SU-DHL-6 (cell line): ENCODE data around the gene FADS1.

ENCODE experiments used
- H2AFZ ChIP-seq: fragments of 200-600 bp; sonication (generic); 2 replicates; pipeline ENCODE4 v1.6.1; 2014; ENCODE audit warnings: low read depth, mild to moderate bottlenecking, moderate library complexity, mixed read lengths, antibody characterized with exemption, low read length; ENCODE audit not compliant: severe bottlenecking
- H3F3A ChIP-seq: fragments of 200-600 bp; shearing (Covaris generic); 2 replicates; pipeline ENCODE4 v1.6.0; 2016; ENCODE audit warnings: antibody characterized with exemption, mild to moderate bottlenecking; ENCODE audit not compliant: insufficient read depth
- H3K27ac ChIP-seq: fragments of 200-600 bp; sonication (generic); 2 replicates; pipeline ENCODE4 v1.5.1; 2016; ENCODE audit warnings: low read depth, mild to moderate bottlenecking, low read length, moderate library complexity, mixed read lengths
- H3K27me3 ChIP-seq: fragments of 200-600 bp; sonication (generic), shearing (Covaris generic); 2 replicates; pipeline ENCODE4 v1.6.0; 2014; ENCODE audit warnings: mild to moderate bottlenecking, low read length
- H3K36me3 ChIP-seq: fragments of 200-600 bp; sonication (generic); 2 replicates; pipeline ENCODE4 v1.6.1; 2014; ENCODE audit warnings: mild to moderate bottlenecking, low read length, mixed read lengths
- H3K4me2 ChIP-seq: fragments of 300-600, 200-600 bp; shearing (Covaris generic), sonication (generic); 2 replicates; pipeline ENCODE4 v1.6.0; 2014; ENCODE audit warnings: low read length, low read depth, mild to moderate bottlenecking; ENCODE audit not compliant: poor library complexity, severe bottlenecking
- H3K4me3 ChIP-seq: fragments of 200-600 bp; sonication (generic); 2 replicates; pipeline ENCODE4 v1.5.1; 2014; ENCODE audit warnings: antibody characterized with exemption, low read length, mild to moderate bottlenecking, mixed read lengths; ENCODE audit not compliant: insufficient read depth, poor library complexity, severe bottlenecking
- H3K79me2 ChIP-seq: fragments of 200-600 bp; sonication (generic); 2 replicates; pipeline ENCODE4 v1.6.1; 2014; ENCODE audit warnings: mild to moderate bottlenecking, low read length, moderate library complexity; ENCODE audit not compliant: insufficient read depth
- H3K9ac ChIP-seq: fragments of 200-600 bp; sonication (generic); 2 replicates; pipeline ENCODE4 v1.7.0; 2014; ENCODE audit warnings: mild to moderate bottlenecking, low read length
- H3K9me2 ChIP-seq: fragments of 200-600 bp; sonication (generic); replicated peaks from 2 replicates; pipeline ENCODE4 v1.6.1; 2014; ENCODE audit warnings: low read length; ENCODE audit not compliant: insufficient read depth
- H3K9me3 ChIP-seq: fragments of 200-600 bp; sonication (generic); 2 replicates; pipeline ENCODE4 v1.6.1; 2014; ENCODE audit warnings: low read length, mixed read lengths; ENCODE audit not compliant: insufficient read depth
- H4K20me1 ChIP-seq: fragments of 200-600 bp; sonication (generic); 2 replicates; pipeline ENCODE4 v1.6.1; 2014; ENCODE audit warnings: low read depth, mild to moderate bottlenecking, antibody characterized with exemption, low read length, moderate library complexity, mixed read lengths
- CTCF ChIP-seq: fragments of 200-600 bp; sonication (generic); IDR thresholded peaks from one replicate; pipeline ENCODE4 v1.5.1; 2017; ENCODE audit warnings: antibody characterized with exemption, mild to moderate bottlenecking, low read length, moderate library complexity; ENCODE audit not compliant: insufficient read depth, poor library complexity, severe bottlenecking
- EZH2phosphoT487 ChIP-seq: fragments of 200-600 bp; sonication (generic), shearing (Covaris generic); conservative IDR thresholded peaks from 2 replicates; pipeline ENCODE4 v1.6.1; 2018; ENCODE audit warnings: mild to moderate bottlenecking, antibody characterized with exemption, low read length, moderate library complexity, mixed read lengths

Gene FADS1

DNA sequence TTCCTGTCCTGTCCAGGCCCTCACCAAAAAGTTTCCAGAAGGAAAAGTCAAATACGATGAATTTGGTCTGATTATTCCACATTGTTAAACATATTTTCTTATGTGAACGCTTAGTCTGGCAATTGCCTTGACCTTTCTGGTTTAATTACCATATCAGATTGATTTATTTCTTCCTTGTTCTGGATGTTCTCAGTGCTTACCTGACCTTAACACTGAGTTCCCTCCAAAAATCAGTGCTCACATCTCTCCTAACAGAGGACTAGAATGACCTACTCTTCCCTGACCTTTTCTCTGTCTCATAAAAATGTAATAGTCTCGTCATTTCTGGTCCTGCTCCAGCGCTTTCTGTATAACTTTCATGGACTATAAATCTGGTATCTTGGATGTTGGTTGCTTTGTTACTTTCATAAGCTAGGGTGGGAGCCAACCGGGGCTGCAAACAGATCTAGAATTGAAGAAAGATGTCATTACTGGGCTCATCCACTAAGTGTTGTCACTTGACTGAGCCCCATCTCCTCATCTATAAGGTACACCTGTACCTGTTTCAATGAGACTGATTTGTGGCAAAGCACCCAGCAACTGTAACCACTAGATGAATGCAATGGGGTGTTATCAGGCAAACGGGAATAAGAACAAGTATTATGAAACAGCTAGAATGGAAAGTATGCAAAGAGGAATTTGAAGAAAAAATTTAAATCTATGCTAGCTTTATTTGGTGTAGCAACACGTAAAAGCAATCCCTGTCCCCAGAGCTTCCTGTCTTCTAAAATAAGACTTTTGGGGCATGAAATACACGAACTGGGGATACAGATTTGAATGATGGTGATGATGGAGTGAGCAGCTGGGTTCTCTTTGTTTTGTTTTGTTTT lies 13.7 kb upstream of the FADS1 start:
- Histone ChIP-seq H3K27me3 (no peaks in the 10 kb centered on the region), H3K4me3 (peak overlapping the region; percentile 59), H3K9ac (peak overlapping the region; percentile 81), H3K9me2 (no peaks in the 10 kb centered on the region), H3K4me2 (peak overlapping the region; percentile 84), H2AFZ (no peak overlapping the region), H3K9me3 (no peaks in the 10 kb centered on the region), H4K20me1 (no peaks in the 10 kb centered on the region), H3K27ac (peak overlapping the region; percentile 75; the same call in 1 of the 2 replicates), H3K36me3 (no peaks in the 10 kb centered on the region), H3F3A (peaks cover 9% of the 10 kb centered on the region; the same call in 1 of the 2 replicates), H3K79me2 (peaks cover 37% of the 10 kb centered on the region)
- TF ChIP-seq EZH2phosphoT487 = no peak
- no peak for TF ChIP-seq CTCF

DNA sequence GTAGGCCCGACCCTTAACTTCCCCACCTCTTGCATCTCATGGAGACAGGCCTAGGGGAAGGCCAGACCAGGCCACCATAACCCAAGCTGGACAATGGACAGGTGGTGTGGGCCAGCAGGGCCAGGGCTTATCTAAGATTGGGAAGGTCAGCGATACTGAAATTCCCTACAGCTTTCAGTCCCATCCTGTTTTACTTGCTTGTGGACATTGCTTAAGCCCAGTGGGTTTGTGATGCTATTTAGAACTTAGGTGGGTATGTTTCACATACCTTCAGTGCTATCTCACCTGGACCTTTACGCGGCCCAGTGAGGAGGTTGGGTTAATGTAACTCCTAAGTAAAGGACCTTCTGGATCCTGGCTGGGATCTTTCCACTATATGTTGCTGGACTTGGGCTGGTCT lies 13.0 kb upstream of the FADS1 start:
- Histone ChIP-seq H3K27ac (peak overlapping the region; percentile 75; the same call in 1 of the 2 replicates), H4K20me1 (no peaks in the 10 kb centered on the region), H3K4me2 (peak overlapping the region; percentile 84), H3K9me2 (no peaks in the 10 kb centered on the region), H3K4me3 (peak overlapping the region; percentile 59), H3K9ac (peak overlapping the region; percentile 81), H3K79me2 (peaks cover 33% of the 10 kb centered on the region), H3K27me3 (no peaks in the 10 kb centered on the region), H3K36me3 (no peaks in the 10 kb centered on the region), H2AFZ (no peak overlapping the region), H3K9me3 (no peaks in the 10 kb centered on the region), H3F3A (peaks cover 9% of the 10 kb centered on the region; the same call in 1 of the 2 replicates)
- TF ChIP-seq CTCF (no peak), EZH2phosphoT487 (no peak)

DNA sequence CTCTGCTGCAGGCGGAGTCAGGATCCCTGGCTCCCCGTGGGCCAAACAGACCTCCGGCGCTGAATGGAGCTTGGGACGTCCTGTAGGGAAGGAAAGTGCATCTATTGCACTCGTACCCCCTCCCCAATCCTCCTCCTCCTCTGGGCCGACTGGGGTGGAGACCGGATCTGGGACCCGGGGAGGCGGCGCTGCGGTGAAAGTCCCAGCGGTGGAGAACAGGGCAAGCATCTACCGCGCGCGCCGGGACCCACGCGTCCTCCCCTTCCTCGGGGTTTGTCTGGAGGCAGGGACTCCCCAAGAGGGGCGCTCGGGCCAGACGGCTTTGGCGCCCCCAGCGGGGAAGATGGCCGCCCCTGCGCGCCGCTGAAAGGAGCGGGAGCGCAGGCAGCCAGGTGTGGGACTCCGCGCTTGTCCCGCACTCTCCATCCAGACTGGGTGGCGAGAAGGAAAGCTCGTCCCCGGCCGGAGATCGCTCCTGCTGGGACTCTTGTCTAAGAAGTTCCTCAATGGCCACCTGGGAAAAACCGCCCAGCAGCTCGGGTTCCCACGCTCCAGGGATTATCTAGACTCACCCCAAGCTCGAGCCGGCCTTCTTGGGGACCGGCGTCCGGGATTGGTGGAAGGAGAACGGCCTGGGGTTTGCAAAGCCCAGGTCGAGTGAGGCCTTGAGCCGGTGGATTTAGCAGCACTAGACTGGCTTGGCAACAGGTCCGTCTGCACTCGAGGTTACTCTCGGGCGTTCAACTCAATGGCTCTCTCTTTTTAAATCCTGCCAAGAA lies 12.0 kb upstream of the FADS1 start:
- Histone ChIP-seq H2AFZ (no peak overlapping the region), H3K36me3 (no peaks in the 10 kb centered on the region), H3K27ac (peak overlapping the region; percentile 75), H3K4me3 (peak overlapping the region; percentile 59), H3K4me2 (peak overlapping the region; percentile 84), H3K9ac (peak overlapping the region; percentile 81), H3K27me3 (no peaks in the 10 kb centered on the region), H3K9me3 (no peaks in the 10 kb centered on the region), H3K79me2 (peaks cover 33% of the 10 kb centered on the region), H3K9me2 (no peaks in the 10 kb centered on the region), H3F3A (0 out of 2 replicates have a peak, but pooled peaks cover 5% of the 10 kb centered on the region), H4K20me1 (no peaks in the 10 kb centered on the region)
- peak; percentile 60 for TF ChIP-seq CTCF
- TF ChIP-seq EZH2phosphoT487 = no peak
